K562 (cell line): ENCODE measurements around the gene TNP1. TPM values are rescaled to one million over a fixed set of nuclear protein-coding genes. Genes with fewer than 3 reads are reported as not detected.

ENCODE experiments used
- DDX20 ChIP-seq: fragments of 450-650 bp; IDR thresholded peaks from 2 replicates; pipeline ENCODE4 v1.6.1; 2016; ENCODE audit warnings: missing genetic modification characterization, low read depth, mild to moderate bottlenecking, missing compliant biosample characterization, moderate library complexity
- E2F3 ChIP-seq: fragments of 250-450 bp; sonication (Bioruptor Pico); IDR thresholded peaks from 2 replicates; pipeline ENCODE4 v1.4.0; 2020; ENCODE audit warnings: mild to moderate bottlenecking
- EP300 ChIP-seq: IDR thresholded peaks from 2 replicates; pipeline ENCODE4 v1.6.1; 2012; ENCODE audit warnings: low read length, improper control_type of control experiment
- EP400 ChIP-seq: fragments of 450-650 bp; IDR thresholded peaks from 2 replicates; pipeline ENCODE4 v1.6.1; 2017; ENCODE audit warnings: antibody characterized with exemption, mild to moderate bottlenecking, moderate library complexity
- ETV6 ChIP-seq, 3 experiments: fragments of 150-350 bp in 1 of 3; sonication (generic) in 1 of 3; formaldehyde crosslinking in 1 of 3; IDR thresholded peaks; 2 replicates each; pipeline versions ENCODE4 v1.6.1 to v1.8.0; 2014 to 2022; ENCODE audit warnings: borderline replicate concordance in 2 of 3, low read depth in 2 of 3, antibody characterized with exemption in 1 of 3, low read length in 1 of 3, mild to moderate bottlenecking in 1 of 3, missing genetic modification reagents in 1 of 3
- GABPB1 ChIP-seq: sonication (generic); formaldehyde crosslinking; IDR thresholded peaks from 2 replicates; pipeline ENCODE4 v1.8.0; 2022; ENCODE audit warnings: mild to moderate bottlenecking, missing genetic modification reagents
- HMGN3 ChIP-seq: IDR thresholded peaks from 2 replicates; pipeline ENCODE4 v1.6.1; 2011; ENCODE audit warnings: borderline replicate concordance, low read depth, mild to moderate bottlenecking, mixed read lengths, low read length; ENCODE audit not compliant: insufficient read length; ENCODE audit errors: extremely low read depth
- MBD2 ChIP-seq: sonication (generic); IDR thresholded peaks from 2 replicates; pipeline ENCODE4 v1.6.1; 2016; ENCODE audit warnings: low read depth, borderline replicate concordance
- MTF1 ChIP-seq: fragments of 250-450 bp; sonication (Bioruptor Pico); IDR thresholded peaks from 2 replicates; pipeline ENCODE4 v1.9.0; 2021; ENCODE audit warnings: moderate library complexity, mild to moderate bottlenecking, inconsistent platforms, borderline replicate concordance
- NFE2L1 ChIP-seq: fragments of 450-650 bp; IDR thresholded peaks from 2 replicates; pipeline ENCODE4 v1.6.1; 2016; ENCODE audit warnings: missing genetic modification characterization, low read depth, mild to moderate bottlenecking, missing compliant biosample characterization, moderate library complexity, borderline replicate concordance
- PHB ChIP-seq: fragments of 250-450 bp; sonication (Bioruptor Pico); IDR thresholded peaks from 2 replicates; pipeline ENCODE4 v1.5.0; 2021
- PHF21A ChIP-seq: fragments of 450-650 bp; IDR thresholded peaks from 2 replicates; pipeline ENCODE4 v1.6.1; 2017; ENCODE audit warnings: low read depth, borderline replicate concordance
- PHF8 ChIP-seq: fragments of 200-600 bp; sonication (generic); IDR thresholded peaks from 2 replicates; pipeline ENCODE4 v1.6.1; 2012; ENCODE audit warnings: mixed run types, mild to moderate bottlenecking, inconsistent platforms, low read length, moderate library complexity, borderline replicate concordance
- SAFB2 ChIP-seq: fragments of 200-400 bp; formaldehyde crosslinking; IDR thresholded peaks from 2 replicates; pipeline ENCODE4 v1.6.1; 2018; ENCODE audit warnings: borderline replicate concordance, low read length, low read depth, moderate library complexity; ENCODE audit not compliant: severe bottlenecking
- SIX5 ChIP-seq, 2 experiments: IDR thresholded peaks; 2 replicates each; pipeline ENCODE4 v1.6.1; 2011; ENCODE audit warnings: low read length in 2 of 2, borderline replicate concordance in 1 of 2, low read depth in 1 of 2, mild to moderate bottlenecking in 1 of 2, moderate library complexity in 1 of 2; ENCODE audit not compliant: insufficient read depth in 1 of 2
- TAF9B ChIP-seq: fragments of 450-650 bp; IDR thresholded peaks from 2 replicates; pipeline ENCODE4 v1.6.1; 2018; ENCODE audit warnings: mild to moderate bottlenecking; ENCODE audit not compliant: partially characterized antibody
- ZNF239 ChIP-seq: fragments of 250-450 bp; sonication (Bioruptor Pico); IDR thresholded peaks from 2 replicates; pipeline ENCODE4 v1.4.0; 2020; ENCODE audit warnings: mild to moderate bottlenecking
- ZNF830 ChIP-seq: fragments of 250-450 bp; sonication (Bioruptor Pico); IDR thresholded peaks from 2 replicates; pipeline ENCODE4 v1.5.0; 2021; ENCODE audit warnings: mild to moderate bottlenecking
- ZZZ3 ChIP-seq: fragments of 450-650 bp; IDR thresholded peaks from 2 replicates; pipeline ENCODE4 v1.6.1; 2016; ENCODE audit warnings: antibody characterized with exemption, mild to moderate bottlenecking, moderate library complexity
- polyA plus RNA-seq, 8 experiments: library from polyadenylated mRNA; depleted of rRNA in 4 of 8; stranded (reverse) in 5 of 8; unstranded in 3 of 8; fragments of >200 nt; fragmentation: Nextera tagmentation in 2 of 8; fragmentation: Illumina TruSeq in 1 of 8; extraction: Ambion mirVana in 2 of 8; extraction: Trizol in 1 of 8; gene quantifications; 2 replicates each; pipeline versions ENCODE4 v1.2.1 to v1.2.3, GENCODE V29; 2011 to 2014; ENCODE audit warnings: inconsistent platforms in 1 of 8, missing spikeins in 1 of 8
- total RNA-seq, 7 experiments: library from RNA; depleted of rRNA in 6 of 7; stranded (reverse); fragments of >200 nt in 6 of 7; fragmentation: Illumina TruSeq in 2 of 7; extraction: Trizol in 2 of 7; gene quantifications; 2 replicates each; pipeline versions ENCODE4 v1.2.1 to v1.2.3, GENCODE V29; 2011 to 2021; ENCODE audit warnings: low replicate concordance in 1 of 7
- TF ChIP-seq, protein P1 (sequence below): sonication (generic); formaldehyde crosslinking; IDR thresholded peaks from 2 replicates; pipeline ENCODE4 v1.8.1; 2023; ENCODE audit warnings: mild to moderate bottlenecking, missing genetic modification reagents
- TF ChIP-seq, protein P2 (sequence below): sonication (generic); formaldehyde crosslinking; IDR thresholded peaks from 2 replicates; pipeline ENCODE4 v1.5.0; 2020; ENCODE audit warnings: missing genetic modification reagents
- TF ChIP-seq, protein P3 (sequence below): fragments of 250-450 bp; sonication (Bioruptor Pico); IDR thresholded peaks from 2 replicates; pipeline ENCODE4 v1.9.0; 2021; ENCODE audit warnings: mild to moderate bottlenecking
- TF ChIP-seq, protein P4 (sequence below): IDR thresholded peaks from 2 replicates; pipeline ENCODE4 v1.6.1; 2012; ENCODE audit warnings: low read depth, low read length, improper control_type of control experiment, borderline replicate concordance

TNP1 gene
- total and polyA plus RNA-seq, 9 of the 15 experiments (the other 6 are each of a cell fraction or from before 2014, with no cell fraction given): not detected

DNA sequence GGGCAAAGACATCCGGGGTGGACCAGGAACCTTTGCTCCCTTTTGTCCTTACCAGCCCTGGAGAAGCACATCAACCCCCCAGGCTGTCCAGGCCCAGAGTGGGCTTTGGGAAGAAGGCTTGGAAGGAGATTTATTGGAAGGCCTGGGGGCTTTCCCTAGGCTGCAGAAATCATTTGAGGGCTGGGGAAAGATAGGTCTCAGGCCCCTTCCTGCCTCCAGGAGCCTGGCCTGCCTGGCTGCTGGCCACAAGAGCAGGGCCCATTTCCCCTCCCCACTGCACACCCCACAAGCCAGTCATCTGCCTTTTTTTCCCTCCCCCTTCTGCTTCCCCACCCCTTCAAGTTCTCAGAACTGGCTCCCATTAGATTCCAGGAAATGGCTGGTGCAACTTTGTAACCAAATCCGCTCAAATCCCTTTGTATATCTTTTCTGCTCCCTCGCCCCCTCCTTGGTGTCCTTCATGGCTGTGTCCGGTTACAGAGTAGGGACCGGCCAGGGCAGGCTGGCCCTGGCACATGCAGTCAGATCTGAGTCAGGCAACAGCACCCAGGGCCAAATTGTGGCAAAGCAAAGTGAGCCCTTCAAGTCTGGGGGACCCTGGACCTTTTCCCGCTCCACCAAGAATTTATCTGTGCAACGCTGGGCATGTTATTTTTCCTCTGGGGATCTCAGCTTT is 20.8 kb upstream of the TNP1 start (continued):
- TF ChIP-seq, protein P1, sequence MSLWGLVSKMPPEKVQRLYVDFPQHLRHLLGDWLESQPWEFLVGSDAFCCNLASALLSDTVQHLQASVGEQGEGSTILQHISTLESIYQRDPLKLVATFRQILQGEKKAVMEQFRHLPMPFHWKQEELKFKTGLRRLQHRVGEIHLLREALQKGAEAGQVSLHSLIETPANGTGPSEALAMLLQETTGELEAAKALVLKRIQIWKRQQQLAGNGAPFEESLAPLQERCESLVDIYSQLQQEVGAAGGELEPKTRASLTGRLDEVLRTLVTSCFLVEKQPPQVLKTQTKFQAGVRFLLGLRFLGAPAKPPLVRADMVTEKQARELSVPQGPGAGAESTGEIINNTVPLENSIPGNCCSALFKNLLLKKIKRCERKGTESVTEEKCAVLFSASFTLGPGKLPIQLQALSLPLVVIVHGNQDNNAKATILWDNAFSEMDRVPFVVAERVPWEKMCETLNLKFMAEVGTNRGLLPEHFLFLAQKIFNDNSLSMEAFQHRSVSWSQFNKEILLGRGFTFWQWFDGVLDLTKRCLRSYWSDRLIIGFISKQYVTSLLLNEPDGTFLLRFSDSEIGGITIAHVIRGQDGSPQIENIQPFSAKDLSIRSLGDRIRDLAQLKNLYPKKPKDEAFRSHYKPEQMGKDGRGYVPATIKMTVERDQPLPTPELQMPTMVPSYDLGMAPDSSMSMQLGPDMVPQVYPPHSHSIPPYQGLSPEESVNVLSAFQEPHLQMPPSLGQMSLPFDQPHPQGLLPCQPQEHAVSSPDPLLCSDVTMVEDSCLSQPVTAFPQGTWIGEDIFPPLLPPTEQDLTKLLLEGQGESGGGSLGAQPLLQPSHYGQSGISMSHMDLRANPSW (CRISPR knock-in tag): no peak
- no peak for TF ChIP-seq NFE2L1 (tag)
- TF ChIP-seq PHF8: peak; percentile 39; the same call in 1 of the 2 replicates
- peak; percentile 47 for TF ChIP-seq TAF9B
- TF ChIP-seq MBD2: no peak
- no peak for TF ChIP-seq ZNF239 (CRISPR knock-in tag)
- no peak for TF ChIP-seq E2F3 (CRISPR knock-in tag)
- TF ChIP-seq ETV6 (IDR thresholded peaks at IDR 0.05; ENCODE audit: borderline replicate concordance in 1 of 2, low read depth in 2 of 2, low read length in 1 of 2): no peak
- TF ChIP-seq ETV6 (CRISPR knock-in tag; IDR thresholded peaks at IDR 0.05; ENCODE audit: borderline replicate concordance): no peak
- TF ChIP-seq PHB: no peak
- no peak for TF ChIP-seq ZNF830 (CRISPR knock-in tag)
- peak; percentile 76 for TF ChIP-seq EP400
- no peak for TF ChIP-seq MTF1 (CRISPR knock-in tag)
- peak; percentile 88 for TF ChIP-seq EP300
- TF ChIP-seq SIX5 (IDR thresholded peaks at IDR 0.05; ENCODE audit: borderline replicate concordance in 1 of 2, insufficient read depth in 1 of 2, low read depth in 1 of 2, low read length in 2 of 2): no peak
- TF ChIP-seq, protein P2, sequence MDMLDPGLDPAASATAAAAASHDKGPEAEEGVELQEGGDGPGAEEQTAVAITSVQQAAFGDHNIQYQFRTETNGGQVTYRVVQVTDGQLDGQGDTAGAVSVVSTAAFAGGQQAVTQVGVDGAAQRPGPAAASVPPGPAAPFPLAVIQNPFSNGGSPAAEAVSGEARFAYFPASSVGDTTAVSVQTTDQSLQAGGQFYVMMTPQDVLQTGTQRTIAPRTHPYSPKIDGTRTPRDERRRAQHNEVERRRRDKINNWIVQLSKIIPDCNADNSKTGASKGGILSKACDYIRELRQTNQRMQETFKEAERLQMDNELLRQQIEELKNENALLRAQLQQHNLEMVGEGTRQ (CRISPR knock-in tag): no peak
- TF ChIP-seq HMGN3: no peak
- no peak for TF ChIP-seq SAFB2
- no peak for TF ChIP-seq DDX20
- no peak for TF ChIP-seq PHF21A
- TF ChIP-seq ZZZ3: no peak
- TF ChIP-seq, protein P3, sequence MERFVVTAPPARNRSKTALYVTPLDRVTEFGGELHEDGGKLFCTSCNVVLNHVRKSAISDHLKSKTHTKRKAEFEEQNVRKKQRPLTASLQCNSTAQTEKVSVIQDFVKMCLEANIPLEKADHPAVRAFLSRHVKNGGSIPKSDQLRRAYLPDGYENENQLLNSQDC: no peak
- no peak for TF ChIP-seq GABPB1
- TF ChIP-seq, protein P4, sequence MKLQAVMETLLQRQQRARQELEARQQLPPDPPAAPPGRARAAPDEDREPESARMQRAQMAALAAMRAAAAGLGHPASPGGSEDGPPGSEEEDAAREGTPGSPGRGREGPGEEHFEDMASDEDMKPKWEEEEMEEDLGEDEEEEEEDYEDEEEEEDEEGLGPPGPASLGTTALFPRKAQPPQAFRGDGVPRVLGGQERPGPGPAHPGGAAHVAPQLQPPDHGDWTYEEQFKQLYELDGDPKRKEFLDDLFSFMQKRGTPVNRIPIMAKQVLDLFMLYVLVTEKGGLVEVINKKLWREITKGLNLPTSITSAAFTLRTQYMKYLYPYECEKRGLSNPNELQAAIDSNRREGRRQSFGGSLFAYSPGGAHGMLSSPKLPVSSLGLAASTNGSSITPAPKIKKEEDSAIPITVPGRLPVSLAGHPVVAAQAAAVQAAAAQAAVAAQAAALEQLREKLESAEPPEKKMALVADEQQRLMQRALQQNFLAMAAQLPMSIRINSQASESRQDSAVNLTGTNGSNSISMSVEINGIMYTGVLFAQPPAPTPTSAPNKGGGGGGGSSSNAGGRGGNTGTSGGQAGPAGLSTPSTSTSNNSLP: no peak
